Measurements from ENCODE around the gene CRIP1. TPM values are rescaled to one million over a fixed set of nuclear protein-coding genes. Genes with fewer than 3 reads are reported as not detected.

Gene CRIP1
- total RNA-seq, 1 experiment from 2014 or later = 6.9 TPM

DNA sequence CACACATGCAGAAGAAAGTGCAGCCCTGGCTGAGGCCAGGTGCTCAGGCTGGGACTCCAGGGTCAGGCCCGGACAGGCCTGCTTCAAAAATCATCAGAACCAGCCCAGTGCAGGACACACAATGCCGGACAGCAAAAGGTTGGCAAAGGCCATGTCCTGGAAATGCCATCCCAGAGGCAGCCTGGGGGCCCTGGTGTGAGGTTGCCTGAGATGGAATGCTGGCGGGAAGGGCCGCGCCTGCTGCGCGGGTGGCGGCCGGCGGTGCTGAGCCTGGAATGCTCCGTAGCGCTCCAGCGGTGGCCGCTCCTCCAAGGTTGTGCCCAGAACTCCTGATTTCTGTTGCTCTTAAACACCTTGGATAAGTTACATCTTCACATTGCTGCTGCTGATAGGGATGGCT is 33.7 kb upstream of the CRIP1 start:
- TF ChIP-seq, protein P1, sequence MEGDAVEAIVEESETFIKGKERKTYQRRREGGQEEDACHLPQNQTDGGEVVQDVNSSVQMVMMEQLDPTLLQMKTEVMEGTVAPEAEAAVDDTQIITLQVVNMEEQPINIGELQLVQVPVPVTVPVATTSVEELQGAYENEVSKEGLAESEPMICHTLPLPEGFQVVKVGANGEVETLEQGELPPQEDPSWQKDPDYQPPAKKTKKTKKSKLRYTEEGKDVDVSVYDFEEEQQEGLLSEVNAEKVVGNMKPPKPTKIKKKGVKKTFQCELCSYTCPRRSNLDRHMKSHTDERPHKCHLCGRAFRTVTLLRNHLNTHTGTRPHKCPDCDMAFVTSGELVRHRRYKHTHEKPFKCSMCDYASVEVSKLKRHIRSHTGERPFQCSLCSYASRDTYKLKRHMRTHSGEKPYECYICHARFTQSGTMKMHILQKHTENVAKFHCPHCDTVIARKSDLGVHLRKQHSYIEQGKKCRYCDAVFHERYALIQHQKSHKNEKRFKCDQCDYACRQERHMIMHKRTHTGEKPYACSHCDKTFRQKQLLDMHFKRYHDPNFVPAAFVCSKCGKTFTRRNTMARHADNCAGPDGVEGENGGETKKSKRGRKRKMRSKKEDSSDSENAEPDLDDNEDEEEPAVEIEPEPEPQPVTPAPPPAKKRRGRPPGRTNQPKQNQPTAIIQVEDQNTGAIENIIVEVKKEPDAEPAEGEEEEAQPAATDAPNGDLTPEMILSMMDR (conservative IDR thresholded peaks at IDR 0.05) = no peak
- no peaks in the 10 kb centered on the region for H3K4me1 ChIP-seq (ENCODE audit: insufficient read depth, low read length)
- Mint-ChIP-seq H3K4me3 (no peak overlapping the region), H3K27me3 (ENCODE audit: low read depth) (no peaks in the 10 kb centered on the region), H3K27ac (peak overlapping the region in 2 of 3 experiments; percentile 52 to 72; a peak in 2 of 7 replicates), H3K36me3 (ENCODE audit: insufficient read depth in 1 of 3, low read depth in 3 of 3) (peaks cover 22 to 58% (median 57%) of the 10 kb centered on the region in 3 experiments; a peak in 6 of 7 replicates), H3K9me3 (no peaks in the 10 kb centered on the region; a peak in 1 of 5 replicates), H3K4me1 (no peaks in the 10 kb centered on the region)
- H3K9me3 ChIP-seq (ENCODE audit: control insufficient read depth, low read depth, low read length) = no peaks in the 10 kb centered on the region
- no peak overlapping the region for H3K9ac ChIP-seq (ENCODE audit: extremely low read depth, insufficient read length, low read length)
- no peak overlapping the region for H3T11ph ChIP-seq (ENCODE audit: low read length)
- no peak overlapping the region for H4K8ac ChIP-seq (replicated peaks; ENCODE audit: insufficient read length, low read depth, low read length)
- no peak overlapping the region for H3K56ac ChIP-seq (ENCODE audit: insufficient read length, low read depth, low read length)
- no peaks in the 10 kb centered on the region for H4K20me1 ChIP-seq (ENCODE audit: control insufficient read depth, insufficient read depth, insufficient read length)
- no peaks in the 10 kb centered on the region for H3K27me3 ChIP-seq (ENCODE audit: insufficient read depth, low read length)
- H3K23ac ChIP-seq (ENCODE audit: insufficient read length, low read depth, low read length) = no peak overlapping the region
- no peaks in the 10 kb centered on the region for H3K79me2 ChIP-seq (ENCODE audit: insufficient read depth, low read length)
- H2AK5ac ChIP-seq (ENCODE audit: insufficient read length, low read length) = no peak overlapping the region
- WGBS (ENCODE audit: extremely low coverage, insufficient read length, low lambda C conversion rate) = no CpG with 5 or more reads among the region's 14 CpGs
- no peak overlapping the region for H4K91ac ChIP-seq (ENCODE audit: insufficient read length, low read depth, low read length)
- no peak overlapping the region for H2BK120ac ChIP-seq (ENCODE audit: low read depth, low read length, poor library complexity, severe bottlenecking)
- H2BK5ac ChIP-seq (ENCODE audit: insufficient read length, low read length) = no peak overlapping the region
- H3K14ac ChIP-seq (ENCODE audit: insufficient read depth, low read length) = no peak overlapping the region
- no peaks in the 10 kb centered on the region for H3K23me2 ChIP-seq (ENCODE audit: insufficient read length, low read depth, low read length, poor library complexity, severe bottlenecking)
- H2AFZ ChIP-seq (ENCODE audit: low read length) = no peak overlapping the region
- DNase-seq = no peak
- no peak overlapping the region for H3K18ac ChIP-seq (ENCODE audit: insufficient read length, low read depth, low read length)
- H4K5ac ChIP-seq (ENCODE audit: insufficient read length, low read depth, low read length) = no peak overlapping the region
- H3K4me2 ChIP-seq (ENCODE audit: insufficient read depth, insufficient read length, low read length) = no peak overlapping the region
- H2BK12ac ChIP-seq (ENCODE audit: insufficient read length, low read depth, low read length) = no peak overlapping the region
- no peak overlapping the region for H3K4ac ChIP-seq (ENCODE audit: low read depth, low read length)
- H3K79me1 ChIP-seq (ENCODE audit: insufficient read depth, low read depth, low read length, poor library complexity, severe bottlenecking) = no peaks in the 10 kb centered on the region
- no peak overlapping the region for H3K27ac ChIP-seq (ENCODE audit: insufficient read length, low read depth, low read length)
- no peak overlapping the region for H2BK20ac ChIP-seq (ENCODE audit: low read depth, low read length, poor library complexity, severe bottlenecking)
- no peak overlapping the region for H2BK15ac ChIP-seq (ENCODE audit: low read depth, low read length)
